OCI-LY3 (cell line): Measurements from ENCODE around the gene UNCX.

ENCODE experiments used
- CTCF ChIP-seq: fragments of 200-600, 300-600 bp; sonication (generic); IDR thresholded peaks from 2 replicates; pipeline ENCODE4 v1.5.1; 2014; ENCODE audit warnings: antibody characterized with exemption, low read length, low read depth
- EZH2phosphoT487 ChIP-seq: fragments of 200-600 bp; shearing (Covaris generic); IDR thresholded peaks from 2 replicates; pipeline ENCODE4 v1.6.1; 2018; ENCODE audit warnings: antibody characterized with exemption, mixed run types, low read depth

GRCh38 chr7:1235501-1236131 is 2.9 kb downstream of the UNCX start:
- TF ChIP-seq CTCF (no peak), EZH2phosphoT487 (no peak)
